HEK293T (cell line): ENCODE data around the gene GLT6D1.

ENCODE experiments used
- ARNT ChIP-seq: fragments of 450-650 bp; IDR thresholded peaks from 2 replicates; pipeline ENCODE4 v1.6.1; 2017; ENCODE audit warnings: mild to moderate bottlenecking
- BHLHE40 ChIP-seq: fragments of 450-650 bp; IDR thresholded peaks from 2 replicates; pipeline ENCODE4 v1.6.1; 2016; ENCODE audit warnings: mild to moderate bottlenecking, moderate library complexity, borderline replicate concordance
- CTBP1 ChIP-seq: fragments of 450-650 bp; IDR thresholded peaks from 2 replicates; pipeline ENCODE4 v1.6.1; 2016; ENCODE audit warnings: borderline replicate concordance
- ELF4 ChIP-seq: fragments of 450-650 bp; IDR thresholded peaks from 2 replicates; pipeline ENCODE4 v1.6.1; 2017; ENCODE audit warnings: antibody characterized with exemption
- FOXM1 ChIP-seq: fragments of 450-650 bp; IDR thresholded peaks from 2 replicates; pipeline ENCODE4 v1.6.1; 2017; ENCODE audit warnings: mild to moderate bottlenecking, borderline replicate concordance
- L3MBTL2 ChIP-seq: fragments of 450-650 bp; conservative IDR thresholded peaks from 2 replicates; pipeline ENCODE4 v1.6.1; 2016; ENCODE audit warnings: mild to moderate bottlenecking
- LEF1 ChIP-seq: fragments of 450-650 bp; IDR thresholded peaks from 2 replicates; pipeline ENCODE4 v1.6.1; 2017; ENCODE audit warnings: mild to moderate bottlenecking, borderline replicate concordance
- PKNOX1 ChIP-seq: fragments of 450-650 bp; IDR thresholded peaks from 2 replicates; pipeline ENCODE4 v1.6.1; 2016
- TARDBP ChIP-seq: fragments of 450-650 bp; IDR thresholded peaks from 2 replicates; pipeline ENCODE4 v1.6.1; 2016
- ZNF384 ChIP-seq: fragments of 450-650 bp; IDR thresholded peaks from 2 replicates; pipeline ENCODE4 v1.6.1; 2016

GRCh38 chr9:135582541-135582940 is 56.8 kb downstream of the GLT6D1 start:
- no peak for TF ChIP-seq PKNOX1
- no peak for TF ChIP-seq FOXM1
- no peak for TF ChIP-seq L3MBTL2
- TF ChIP-seq LEF1, result no peak
- TF ChIP-seq ZNF384, result no peak
- no peak for TF ChIP-seq BHLHE40
- TF ChIP-seq ARNT, result no peak
- TF ChIP-seq TARDBP, result no peak
- no peak for TF ChIP-seq CTBP1
- no peak for TF ChIP-seq ELF4
